DMS153 (cell line): ENCODE measurements around the gene ADGRV1.
"Not testable (repeated sequence)": the region's sequence is repeated elsewhere in the genome, so short reads cannot be mapped to it uniquely, and the experiment has no call there.

Experiments
- DNase-seq: peaks from one replicate; lab custom pipeline; 2025; lab: John Stamatoyannopoulos, UW

The ADGRV1 gene

DNA sequence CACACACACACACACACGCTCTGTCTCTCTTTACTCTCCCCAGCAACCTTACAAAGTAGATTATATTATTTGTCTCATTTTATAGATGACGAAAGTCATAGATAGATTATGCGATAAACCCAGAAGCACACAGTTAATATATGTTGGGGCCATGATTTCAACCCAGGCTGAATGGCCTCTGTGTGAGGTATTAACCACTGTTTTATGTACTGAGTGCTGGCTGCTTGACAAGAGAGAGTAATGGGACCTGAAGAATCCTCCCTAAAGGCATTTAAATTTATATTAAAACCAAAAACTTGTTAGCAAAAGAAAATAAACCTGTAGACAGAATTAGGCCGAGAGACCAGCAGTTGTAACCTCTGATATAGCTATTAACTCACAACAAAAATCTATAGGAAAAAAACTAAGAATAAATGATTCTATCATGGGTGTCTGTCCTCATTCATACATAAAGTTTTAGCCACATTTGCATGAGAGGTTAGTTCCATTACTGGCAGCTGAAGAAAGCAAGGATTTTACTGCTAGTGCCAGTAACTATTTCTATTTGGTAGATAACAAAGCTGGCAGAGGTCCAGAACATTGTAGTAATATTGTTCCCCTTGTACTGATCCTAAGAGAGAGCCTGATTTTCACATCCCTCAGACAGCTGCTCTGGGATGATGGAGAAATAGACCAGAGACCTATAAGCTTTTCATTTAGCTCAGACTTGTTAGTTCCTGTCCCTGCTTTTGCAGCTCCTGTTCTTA lies 250.9 kb downstream of the ADGRV1 start:
- DNase-seq, result no peak

DNA sequence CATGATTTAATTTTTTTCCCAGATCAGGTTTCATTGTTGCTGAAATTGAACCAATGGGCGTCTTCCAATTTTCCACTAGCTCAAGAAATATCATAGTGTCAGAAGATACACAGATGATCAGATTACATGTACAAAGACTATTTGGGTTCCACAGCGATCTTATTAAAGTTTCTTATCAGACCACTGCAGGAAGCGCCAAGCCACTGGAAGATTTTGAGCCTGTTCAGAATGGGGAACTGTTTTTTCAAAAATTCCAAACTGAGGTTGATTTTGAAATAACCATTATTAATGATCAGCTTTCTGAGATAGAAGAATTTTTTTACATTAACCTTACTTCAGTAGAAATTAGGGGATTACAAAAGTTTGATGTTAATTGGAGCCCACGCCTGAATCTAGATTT lies 251.6 kb downstream of the ADGRV1 start:
- DNase-seq, result no peak

DNA sequence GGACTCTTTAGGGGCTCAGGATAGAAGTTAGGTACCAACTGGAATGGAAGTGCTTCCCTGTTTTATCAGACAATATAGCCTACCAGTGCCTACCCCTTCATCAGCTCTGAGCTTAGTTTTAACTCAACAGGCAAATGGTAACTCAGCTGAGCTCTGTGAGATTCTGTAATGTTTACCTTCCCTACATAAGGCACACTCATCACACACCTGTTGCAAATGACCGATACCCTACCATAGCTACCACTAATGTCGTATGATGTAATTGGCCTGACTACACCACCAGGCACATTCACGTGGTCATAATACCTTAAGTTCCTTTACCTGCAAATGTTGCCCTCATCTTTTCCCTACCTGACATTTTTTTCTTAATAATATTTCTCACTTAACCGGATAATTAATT lies 254.8 kb downstream of the ADGRV1 start:
- DNase-seq, result no peak

DNA sequence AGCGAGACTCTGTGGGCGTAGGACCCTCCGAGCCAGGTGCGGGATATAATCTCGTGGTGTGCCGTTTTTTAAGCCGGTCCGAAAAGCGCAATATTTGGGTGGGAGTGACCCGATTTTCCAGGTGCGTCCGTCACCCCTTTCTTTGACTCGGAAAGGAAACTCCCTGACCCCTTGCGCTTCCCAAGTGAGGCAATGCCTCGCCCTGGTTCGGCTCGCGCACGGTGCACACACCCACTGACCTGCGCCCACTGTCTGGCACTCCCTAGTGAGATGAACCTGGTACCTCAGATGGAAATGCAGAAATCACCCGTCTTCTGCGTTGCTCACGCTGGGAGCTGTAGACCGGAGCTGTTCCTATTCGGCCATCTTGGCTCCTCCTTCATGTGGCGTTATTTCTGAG lies 263.5 kb downstream of the ADGRV1 start:
- not testable (repeated sequence) for DNase-seq

DNA sequence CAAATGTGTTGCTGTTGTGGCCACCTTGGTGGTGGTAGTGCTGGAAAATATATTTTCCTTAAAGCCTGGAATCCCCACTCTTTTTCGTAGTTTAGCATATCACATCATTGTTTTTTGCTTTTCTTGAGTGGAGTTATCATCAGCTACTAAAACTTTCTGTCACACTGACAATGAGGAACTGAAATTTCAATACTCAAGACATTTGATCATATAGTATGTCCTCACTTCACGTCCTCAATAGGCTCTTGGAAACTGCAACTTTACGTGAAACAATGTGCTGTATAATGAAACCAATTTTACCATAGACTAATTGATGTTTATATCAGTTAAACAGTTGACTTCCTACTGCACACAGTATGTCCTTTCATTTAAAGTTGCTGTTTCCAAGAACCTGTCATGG lies 265.8 kb downstream of the ADGRV1 start:
- no peak for DNase-seq

DNA sequence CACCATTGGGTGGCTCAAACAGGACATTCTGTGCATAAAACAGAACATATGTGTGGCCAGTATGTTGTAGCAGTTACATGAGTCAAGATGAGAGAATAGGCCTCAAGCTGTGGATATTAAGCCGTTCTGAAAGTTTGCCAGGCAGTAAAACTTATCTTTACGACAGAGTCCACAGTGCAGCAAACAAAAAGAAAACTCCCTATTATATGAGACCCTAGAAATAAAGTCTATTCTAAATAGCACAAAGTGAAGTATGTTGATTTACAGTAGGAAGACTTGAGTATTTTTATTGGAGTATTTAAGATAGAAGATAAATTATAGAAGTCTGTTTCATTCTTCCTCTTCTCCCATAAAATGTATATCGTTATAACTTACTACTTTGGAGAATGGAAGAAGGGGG lies 271.5 kb downstream of the ADGRV1 start:
- DNase-seq, result no peak

DNA sequence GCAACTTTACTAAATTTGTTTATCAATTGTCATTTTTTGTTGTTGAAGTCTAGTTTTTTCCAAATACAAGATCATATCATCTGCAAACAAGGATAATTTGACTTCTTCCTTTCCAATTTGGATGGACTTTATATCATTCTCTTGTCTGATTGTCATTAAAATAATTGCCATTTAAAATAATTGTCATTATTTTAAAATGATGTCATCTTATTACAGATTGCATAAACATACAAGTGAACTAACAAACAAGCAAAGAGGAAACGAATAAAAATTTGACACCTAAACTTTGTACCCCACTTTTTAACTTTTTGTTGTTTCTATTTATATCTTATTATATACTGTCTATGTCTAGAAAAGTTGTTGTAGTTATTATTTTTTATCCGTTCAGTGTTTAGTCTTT lies 275.2 kb downstream of the ADGRV1 start:
- no peak for DNase-seq

DNA sequence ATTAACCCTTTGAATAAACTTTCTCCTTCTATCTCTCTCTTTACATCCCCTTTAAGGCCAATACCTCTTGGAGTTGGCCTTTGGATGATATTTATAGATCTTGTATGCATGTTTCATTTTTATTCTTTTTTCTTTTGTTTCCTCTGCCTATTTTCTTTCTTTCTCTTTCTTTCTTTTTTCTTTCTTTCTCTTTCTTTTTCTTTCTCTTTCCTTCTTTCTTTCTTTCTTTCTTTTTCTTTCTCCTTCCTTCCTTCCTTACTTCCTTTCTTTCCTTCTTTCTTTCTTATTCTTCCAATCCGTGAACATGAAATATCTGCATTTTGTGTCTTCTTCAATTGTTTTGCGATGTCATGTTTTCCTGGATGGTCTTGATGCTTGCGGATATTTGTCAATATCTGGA lies 276.1 kb downstream of the ADGRV1 start:
- no peak for DNase-seq

DNA sequence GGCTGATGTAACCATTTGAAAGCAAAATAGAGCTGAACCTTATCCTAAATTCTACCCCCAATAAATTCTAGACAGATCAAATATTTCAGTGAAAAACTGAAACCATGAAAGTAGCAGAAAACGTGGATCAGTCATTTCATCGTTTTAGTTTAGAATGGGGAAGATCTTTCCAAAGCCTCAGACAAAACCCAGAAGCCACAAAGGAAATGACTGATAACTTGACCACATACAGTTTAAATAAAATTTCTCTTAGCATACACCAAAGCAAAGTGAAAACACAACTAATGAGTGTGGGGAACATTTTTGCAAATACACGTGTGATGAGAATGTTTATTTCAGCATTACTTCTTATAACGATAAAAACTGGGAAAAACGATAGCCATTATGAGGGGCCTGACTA lies 284.8 kb downstream of the ADGRV1 start:
- DNase-seq, result no peak

DNA sequence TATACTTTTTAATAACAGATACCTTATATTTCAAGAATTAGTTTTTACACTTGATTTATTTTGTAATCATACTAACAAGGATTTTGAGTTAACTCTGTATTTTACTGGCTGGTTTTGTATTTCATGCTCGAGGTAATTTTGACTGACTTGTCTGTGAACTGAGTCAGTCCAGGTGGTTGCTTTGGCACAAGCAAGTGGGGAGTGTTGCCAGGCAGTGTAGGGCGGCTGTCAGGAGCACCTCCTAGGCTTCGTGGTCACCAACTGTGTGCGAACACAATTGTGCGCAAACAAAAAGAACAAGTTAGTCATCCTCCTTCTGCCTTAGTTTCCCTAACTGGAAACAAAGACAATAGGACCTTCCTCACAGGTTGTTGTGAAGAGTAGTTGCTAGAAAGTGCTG lies 286.3 kb downstream of the ADGRV1 start:
- DNase-seq, result no peak

DNA sequence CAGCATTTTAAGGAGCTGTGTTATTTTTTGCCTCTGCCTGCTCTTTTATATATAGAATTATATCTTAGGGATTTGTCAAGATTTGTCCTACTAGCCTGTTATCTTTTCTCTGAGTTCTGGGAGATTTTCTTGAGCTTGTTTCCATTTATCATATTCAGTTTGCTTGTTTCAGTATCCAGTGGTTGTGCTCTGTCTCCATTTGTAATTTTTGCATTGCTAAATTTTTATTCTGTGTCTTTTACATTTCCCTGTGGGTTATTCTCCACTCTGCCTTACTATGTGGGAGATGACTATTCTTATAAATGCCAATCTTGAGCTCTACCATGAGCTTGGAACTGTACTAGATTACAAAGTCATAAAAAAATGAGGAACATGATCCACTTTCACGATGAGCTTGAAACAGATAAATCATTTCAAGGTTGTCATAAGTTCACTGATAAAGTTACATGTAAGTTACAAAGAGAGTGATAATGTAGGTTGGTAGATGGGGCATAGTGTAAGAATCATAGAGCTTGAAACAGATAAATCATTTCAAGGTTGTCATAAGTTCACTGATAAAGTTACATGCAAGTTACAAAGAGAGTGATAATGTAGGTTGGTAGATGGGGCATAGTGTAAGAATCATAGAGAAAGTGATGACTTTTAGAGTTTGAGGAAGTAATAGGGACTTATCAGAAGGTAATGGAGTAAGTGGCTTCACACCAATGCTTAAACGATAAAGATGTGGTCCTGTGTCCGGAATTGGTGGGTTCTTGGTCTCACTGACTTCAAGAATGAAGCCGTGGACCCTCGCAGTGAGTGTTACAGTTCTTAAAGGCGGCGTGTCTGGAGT lies 287.3 kb downstream of the ADGRV1 start:
- no peak for DNase-seq

DNA sequence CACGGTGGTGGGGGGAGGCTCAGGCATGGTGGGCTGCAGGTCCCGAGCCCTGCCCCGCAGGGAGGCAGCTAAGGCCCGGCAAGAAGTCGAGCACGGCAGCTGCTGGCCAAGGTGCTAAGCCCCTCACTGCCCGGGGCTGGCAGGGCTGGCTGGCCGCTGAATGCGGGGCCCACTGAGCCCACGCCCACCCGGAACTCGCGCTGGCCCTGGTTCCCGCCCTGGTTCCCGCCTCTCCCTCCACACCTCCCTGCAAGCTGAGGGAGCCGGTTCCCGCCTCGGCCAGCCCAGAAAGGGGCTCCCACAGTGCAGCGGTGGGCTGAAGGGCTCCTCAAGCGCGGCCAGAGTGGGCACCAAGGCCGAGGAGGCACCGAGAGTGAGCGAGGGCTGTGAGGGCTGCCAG lies 289.0 kb downstream of the ADGRV1 start:
- not testable (repeated sequence) for DNase-seq

DNA sequence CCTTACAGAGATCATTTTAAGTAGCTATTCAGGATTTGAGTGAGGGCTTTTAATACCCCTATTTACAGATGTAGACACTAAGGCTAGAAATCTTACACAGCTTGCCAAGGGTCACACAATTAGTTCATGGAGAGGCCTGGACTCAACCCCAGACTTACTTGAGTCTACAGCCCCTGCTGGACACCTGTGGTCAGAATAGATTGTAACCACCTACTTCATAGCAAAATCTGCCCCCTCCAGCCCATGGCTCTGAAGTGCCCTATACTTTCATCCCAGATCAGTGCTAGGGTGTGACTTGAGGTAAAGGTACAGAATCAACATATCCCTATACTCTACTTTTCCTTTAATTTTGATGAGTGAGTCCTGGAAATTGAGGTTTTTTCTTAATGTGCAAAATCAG lies 291.3 kb downstream of the ADGRV1 start:
- DNase-seq, result no peak

DNA sequence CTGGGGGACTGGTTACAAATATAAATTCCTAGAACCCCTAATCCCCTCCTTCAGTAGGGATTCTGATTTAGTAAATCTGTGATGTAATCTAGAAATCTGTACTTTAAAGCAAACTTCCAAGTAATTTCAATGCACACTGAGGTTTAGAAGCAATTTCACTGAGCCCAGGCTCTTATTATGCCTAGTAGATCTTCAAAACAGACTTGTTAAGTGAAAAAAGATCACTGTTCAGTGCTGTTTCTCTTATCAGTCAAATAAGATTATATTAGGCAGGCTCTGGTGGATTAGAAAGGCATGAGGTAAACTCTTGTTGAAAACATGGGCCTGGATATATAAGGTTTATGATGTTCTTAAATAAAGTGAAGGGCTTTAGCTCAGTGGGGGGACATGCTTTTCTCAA lies 293.9 kb downstream of the ADGRV1 start:
- DNase-seq, result no peak

DNA sequence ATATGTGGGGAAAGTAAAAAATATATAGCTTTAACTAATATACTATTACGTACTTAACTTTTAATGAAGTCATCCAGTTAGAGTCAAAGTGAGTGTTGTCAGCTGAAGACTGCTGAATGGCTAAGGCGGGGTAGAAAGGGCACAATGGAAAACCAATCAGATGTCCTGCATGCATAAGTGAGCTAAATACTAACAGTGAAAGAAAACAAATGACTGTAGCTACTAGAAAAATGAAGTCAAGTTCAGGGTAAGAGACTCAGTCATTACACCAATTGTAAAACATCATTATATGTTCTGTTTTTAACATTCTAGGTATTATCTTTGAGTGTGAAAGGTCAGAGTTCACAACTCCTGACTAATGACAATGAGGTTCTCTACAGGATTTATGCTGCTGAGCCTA lies 295.2 kb downstream of the ADGRV1 start:
- no peak for DNase-seq

DNA sequence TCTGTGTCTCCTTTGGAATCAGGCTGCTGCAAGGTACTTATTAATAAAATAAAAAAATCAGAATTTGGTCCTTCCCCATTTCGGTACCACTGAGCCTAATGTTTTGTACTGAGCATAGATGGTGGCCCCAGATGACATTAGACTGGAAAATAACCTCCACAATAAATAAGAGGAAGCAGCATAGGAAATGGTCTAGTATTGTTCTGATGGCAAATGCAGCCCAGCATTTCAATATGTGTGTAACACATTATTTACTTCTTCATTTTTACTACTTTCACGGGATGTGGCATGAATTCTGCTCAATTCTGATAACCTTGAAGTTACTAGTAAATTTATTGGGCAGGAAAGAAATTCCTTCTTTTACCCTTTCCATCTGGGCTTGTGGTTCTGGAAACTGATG lies 295.6 kb downstream of the ADGRV1 start:
- no peak for DNase-seq

DNA sequence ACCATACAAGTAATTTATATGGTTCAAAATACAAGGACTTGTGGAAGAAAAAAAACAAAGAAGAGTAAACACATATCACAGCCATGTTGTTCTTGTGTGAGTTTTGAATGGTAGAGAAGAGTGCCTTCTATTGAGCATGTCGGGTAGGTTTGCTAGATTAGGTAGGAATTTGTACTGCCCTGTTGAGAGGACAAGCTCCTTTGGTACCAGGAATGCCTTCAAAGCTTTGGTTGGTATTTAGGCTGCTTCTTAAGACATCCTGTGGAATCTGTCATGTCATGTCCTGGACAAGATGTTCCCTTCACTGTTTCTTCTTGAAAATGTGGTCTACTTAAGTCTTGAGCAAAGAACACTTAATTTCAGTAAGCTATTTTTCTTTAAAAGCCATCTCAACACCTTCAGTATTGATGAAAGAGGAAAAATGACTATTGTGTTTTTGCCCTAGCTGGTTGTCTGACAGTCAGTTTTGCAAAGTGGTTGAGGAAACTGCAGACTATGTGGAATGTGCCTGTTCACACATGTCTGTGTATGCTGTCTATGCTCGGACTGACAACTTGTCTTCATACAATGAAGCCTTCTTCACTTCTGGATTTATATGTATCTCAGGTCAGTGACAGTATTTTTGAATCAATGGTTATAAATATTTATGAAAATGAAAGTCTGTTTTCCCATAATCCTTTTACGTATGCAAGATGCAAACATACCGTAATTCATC lies 296.9 kb downstream of the ADGRV1 start:
- no peak for DNase-seq

DNA sequence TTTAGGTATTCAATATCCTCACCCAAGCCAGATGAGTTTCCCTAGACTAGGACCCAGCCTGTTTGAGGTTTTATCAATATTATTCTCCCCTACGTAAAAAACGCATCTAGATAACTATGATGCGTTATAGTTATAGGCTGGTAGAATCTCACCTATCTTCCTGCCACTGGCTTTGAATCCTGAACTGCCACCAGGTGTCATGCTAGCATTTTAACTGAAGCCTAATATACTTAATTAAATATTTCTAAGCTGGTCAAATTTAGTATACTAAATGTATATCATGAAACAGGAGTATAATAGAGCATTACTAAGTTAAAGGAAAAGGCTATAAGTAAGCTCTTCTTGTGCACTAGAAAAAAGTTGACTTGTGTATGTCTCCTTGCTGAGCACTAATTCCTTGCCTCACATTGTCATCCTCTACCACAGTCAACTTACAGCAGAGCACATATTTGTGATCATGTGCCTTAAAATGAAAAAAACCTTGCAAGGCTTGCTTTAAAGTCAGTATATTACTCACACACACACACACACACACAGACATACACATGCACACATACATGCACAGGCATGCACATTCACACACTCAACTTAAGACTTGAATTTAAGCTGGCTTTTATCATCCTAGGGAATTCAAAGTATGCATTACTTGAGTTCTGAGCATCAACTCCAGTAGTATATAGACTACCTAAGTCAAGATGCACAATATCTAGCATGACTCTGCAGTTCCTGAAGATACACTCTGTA lies 303.4 kb downstream of the ADGRV1 start:
- DNase-seq, result no peak

DNA sequence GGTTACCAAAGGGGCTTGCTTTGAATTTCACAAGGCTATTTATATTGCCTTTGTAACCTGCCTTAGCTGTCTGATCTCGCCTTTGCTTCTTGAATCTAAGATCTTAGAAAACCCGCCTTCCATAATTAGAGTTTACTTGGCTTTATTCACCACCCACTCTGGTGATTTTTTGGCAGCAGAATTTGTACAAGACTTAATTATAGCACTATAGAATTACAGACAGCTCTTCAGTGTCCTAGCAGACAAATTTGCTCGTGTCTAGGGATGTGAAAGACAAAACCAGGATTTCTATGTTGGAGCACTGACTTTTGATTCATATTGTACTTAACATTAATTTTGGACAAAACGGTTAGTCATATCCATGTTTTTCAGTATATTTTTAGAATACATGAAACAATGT lies 306.6 kb downstream of the ADGRV1 start:
- no peak for DNase-seq

DNA sequence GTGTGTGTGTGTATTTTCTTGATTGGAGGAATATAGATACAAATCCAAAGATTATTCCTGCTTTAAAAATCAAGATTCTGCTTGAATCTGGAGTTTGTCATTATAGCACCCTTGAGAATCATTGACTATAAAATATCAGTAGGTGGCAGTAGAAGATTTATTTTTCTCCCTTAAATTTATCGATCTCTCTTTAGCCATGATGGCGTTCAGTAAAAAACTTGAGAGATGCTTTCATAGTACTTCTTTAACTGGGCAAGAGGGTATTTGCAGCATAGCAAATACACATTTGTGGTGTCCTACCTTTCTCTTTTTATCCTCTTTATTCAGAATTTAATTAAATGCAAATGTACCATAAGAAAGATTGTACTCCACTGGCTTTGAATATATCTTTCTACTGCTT lies 307.7 kb downstream of the ADGRV1 start:
- DNase-seq, result no peak

DNA sequence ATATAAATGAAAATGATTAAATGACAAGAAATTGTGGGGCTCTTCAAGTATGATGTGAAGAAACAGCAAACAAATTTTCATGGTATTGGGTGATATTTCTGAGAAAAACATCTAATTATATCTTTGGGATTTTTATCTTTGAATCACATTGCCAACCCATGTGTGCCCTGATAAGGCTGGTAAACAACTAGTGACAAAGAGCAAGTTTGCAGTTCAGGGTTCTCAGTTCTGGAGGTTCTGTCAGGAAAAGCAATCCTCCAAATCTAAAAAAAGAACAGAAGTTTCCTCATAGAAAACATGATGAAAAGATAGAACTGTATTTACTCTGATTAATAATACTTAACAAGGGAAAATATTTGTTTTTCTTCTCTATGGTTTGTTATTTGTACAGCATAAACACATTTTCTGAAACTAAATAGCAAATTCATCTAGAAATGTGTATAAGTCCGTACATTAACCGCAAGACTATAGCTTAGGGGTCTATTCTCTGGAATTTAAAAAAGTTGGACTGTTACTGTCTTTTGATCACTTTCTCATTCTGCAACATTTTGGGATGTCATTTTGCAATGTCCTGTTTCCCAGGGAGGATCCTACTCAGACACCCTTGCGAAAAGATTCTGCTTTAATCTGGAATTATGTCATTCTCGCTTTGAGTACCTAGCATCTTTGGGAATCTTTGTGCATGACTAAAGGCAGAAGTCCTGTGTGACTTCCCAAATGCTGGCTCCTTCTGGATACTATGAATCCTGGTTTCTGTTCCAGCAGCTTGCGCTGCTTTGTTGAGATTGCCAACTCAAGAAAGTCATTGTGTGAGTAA lies 308.5 kb downstream of the ADGRV1 start:
- DNase-seq, result no peak
